Measurements from ENCODE around the gene GMPR2.

DNA sequence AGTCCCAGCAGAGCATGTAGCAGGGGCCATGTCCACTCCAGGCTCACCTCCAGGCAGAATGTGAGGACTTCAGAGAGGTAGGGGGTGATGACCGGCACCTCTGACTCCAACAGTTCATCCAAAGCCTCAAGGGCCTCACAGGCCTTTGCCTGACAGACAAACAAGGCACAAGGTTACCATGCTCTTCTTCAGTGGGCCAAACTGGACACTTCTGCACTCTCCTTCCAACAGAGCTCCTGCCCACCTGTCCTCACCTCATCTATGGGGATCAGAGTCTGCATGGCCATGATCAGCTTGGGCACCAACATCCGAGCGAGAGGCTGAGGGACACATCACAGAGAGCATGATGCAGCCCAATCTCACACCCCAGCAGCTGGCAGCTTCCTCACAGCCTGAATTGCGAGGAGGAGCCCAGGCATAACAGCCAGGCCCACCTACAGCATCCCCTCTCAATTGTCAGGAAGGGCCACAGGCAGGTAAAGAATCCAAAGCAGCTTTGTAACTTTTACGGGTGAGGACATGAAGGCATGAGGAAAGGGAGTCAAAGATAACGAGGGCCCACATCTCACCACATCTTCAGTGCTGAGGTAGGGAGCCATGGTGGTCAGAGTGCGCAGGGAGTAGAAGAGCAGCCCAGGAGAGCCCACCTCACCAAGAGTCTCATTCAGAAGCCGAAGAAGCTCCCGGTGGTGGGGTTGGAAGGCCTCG is 45.7 kb upstream of the GMPR2 start:
- TF ChIP-seq, protein P1, sequence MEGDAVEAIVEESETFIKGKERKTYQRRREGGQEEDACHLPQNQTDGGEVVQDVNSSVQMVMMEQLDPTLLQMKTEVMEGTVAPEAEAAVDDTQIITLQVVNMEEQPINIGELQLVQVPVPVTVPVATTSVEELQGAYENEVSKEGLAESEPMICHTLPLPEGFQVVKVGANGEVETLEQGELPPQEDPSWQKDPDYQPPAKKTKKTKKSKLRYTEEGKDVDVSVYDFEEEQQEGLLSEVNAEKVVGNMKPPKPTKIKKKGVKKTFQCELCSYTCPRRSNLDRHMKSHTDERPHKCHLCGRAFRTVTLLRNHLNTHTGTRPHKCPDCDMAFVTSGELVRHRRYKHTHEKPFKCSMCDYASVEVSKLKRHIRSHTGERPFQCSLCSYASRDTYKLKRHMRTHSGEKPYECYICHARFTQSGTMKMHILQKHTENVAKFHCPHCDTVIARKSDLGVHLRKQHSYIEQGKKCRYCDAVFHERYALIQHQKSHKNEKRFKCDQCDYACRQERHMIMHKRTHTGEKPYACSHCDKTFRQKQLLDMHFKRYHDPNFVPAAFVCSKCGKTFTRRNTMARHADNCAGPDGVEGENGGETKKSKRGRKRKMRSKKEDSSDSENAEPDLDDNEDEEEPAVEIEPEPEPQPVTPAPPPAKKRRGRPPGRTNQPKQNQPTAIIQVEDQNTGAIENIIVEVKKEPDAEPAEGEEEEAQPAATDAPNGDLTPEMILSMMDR (IDR thresholded peaks at IDR 0.05) = no peak
- no peak for TF ChIP-seq POLR2A (IDR thresholded peaks at IDR 0.05)
